K562 (cell line): ENCODE data around the gene SNX9. TPM values are rescaled to one million over a fixed set of nuclear protein-coding genes. Genes with fewer than 3 reads are reported as not detected.

Experiments used
- E2F8 ChIP-seq: fragments of 450-650 bp; IDR thresholded peaks from 2 replicates; pipeline ENCODE4 v1.7.1; 2018; ENCODE audit warnings: mild to moderate bottlenecking, low read depth; ENCODE audit not compliant: partially characterized antibody
- FOXM1 ChIP-seq, 2 experiments: fragments of 450-650 bp in 1 of 2; sonication (generic) in 1 of 2; formaldehyde crosslinking in 1 of 2; IDR thresholded peaks; 2 replicates each; pipeline versions ENCODE4 v1.6.1 to v1.9.0; 2017 to 2022; ENCODE audit warnings: low read depth in 2 of 2, mild to moderate bottlenecking in 2 of 2, missing genetic modification reagents in 1 of 2, moderate library complexity in 1 of 2
- NCOA6 ChIP-seq: fragments of 450-650 bp; IDR thresholded peaks from 2 replicates; pipeline ENCODE4 v1.6.1; 2017; ENCODE audit warnings: mild to moderate bottlenecking
- PREB ChIP-seq: sonication (generic); formaldehyde crosslinking; IDR thresholded peaks from 2 replicates; pipeline ENCODE4 v1.8.1; 2023; ENCODE audit warnings: mild to moderate bottlenecking, missing genetic modification reagents
- SOX6 ChIP-seq: fragments of 450-650 bp; IDR thresholded peaks from 2 replicates; pipeline ENCODE4 v1.6.1; 2014; ENCODE audit warnings: mild to moderate bottlenecking
- STAT6 ChIP-seq: sonication (generic); formaldehyde crosslinking; IDR thresholded peaks from 2 replicates; pipeline ENCODE4 v1.8.1; 2023; ENCODE audit warnings: mild to moderate bottlenecking, missing genetic modification reagents
- TBL1XR1 ChIP-seq, 2 experiments: IDR thresholded peaks; 2 replicates each; pipeline ENCODE4 v1.6.1; 2012; ENCODE audit warnings: improper control_type of control experiment in 2 of 2, low read length in 2 of 2, mild to moderate bottlenecking in 1 of 2
- TRIM24 ChIP-seq, 2 experiments: fragments of 450-650 bp; IDR thresholded peaks; 2 replicates each; pipeline ENCODE4 v1.6.1; 2016
- ZHX1 ChIP-seq: fragments of 150-350 bp; conservative IDR thresholded peaks from 2 replicates; pipeline ENCODE4 v1.6.1; 2014; ENCODE audit warnings: low read length
- ZNF518B ChIP-seq: fragments of 250-450 bp; sonication (Bioruptor Pico); IDR thresholded peaks from 2 replicates; pipeline ENCODE4 v1.5.0; 2021; ENCODE audit warnings: mild to moderate bottlenecking, moderate library complexity
- ZNF766 ChIP-seq: fragments of 200-800 bp; sonication (Bioruptor generic); conservative IDR thresholded peaks from 2 replicates; pipeline ENCODE4 v1.6.1; 2016; ENCODE audit warnings: missing genetic modification characterization, missing compliant biosample characterization
- polyA plus RNA-seq, 8 experiments: library from polyadenylated mRNA; depleted of rRNA in 4 of 8; stranded (reverse) in 5 of 8; unstranded in 3 of 8; fragments of >200 nt; fragmentation: Nextera tagmentation in 2 of 8; fragmentation: Illumina TruSeq in 1 of 8; extraction: Ambion mirVana in 2 of 8; extraction: Trizol in 1 of 8; gene quantifications; 2 replicates each; pipeline versions ENCODE4 v1.2.1 to v1.2.3, GENCODE V29; 2011 to 2014; ENCODE audit warnings: inconsistent platforms in 1 of 8, missing spikeins in 1 of 8
- total RNA-seq, 7 experiments: library from RNA; depleted of rRNA in 6 of 7; stranded (reverse); fragments of >200 nt in 6 of 7; fragmentation: Illumina TruSeq in 2 of 7; extraction: Trizol in 2 of 7; gene quantifications; 2 replicates each; pipeline versions ENCODE4 v1.2.1 to v1.2.3, GENCODE V29; 2011 to 2021; ENCODE audit warnings: low replicate concordance in 1 of 7

Gene SNX9
- total and polyA plus RNA-seq, 9 of the 15 experiments (the other 6 are each of a cell fraction or from before 2014, with no cell fraction given), result 6.0 to 81.7 (median 57.1) TPM

- TF ChIP-seq ZNF518B (CRISPR knock-in tag), result no peak
- TF ChIP-seq TBL1XR1 (IDR thresholded peaks at IDR 0.05; ENCODE audit: low read length in 2 of 2), result peak in 1 of 2 experiments; percentile 73; a peak in 1 of 4 replicates
- TF ChIP-seq NCOA6, result no peak
- no peak for TF ChIP-seq ZHX1
- TF ChIP-seq PREB, result no peak
- peak; percentile 72; the same call in 1 of the 2 replicates for TF ChIP-seq FOXM1 (IDR thresholded peaks at IDR 0.05; ENCODE audit: low read depth)
- TF ChIP-seq FOXM1 (CRISPR knock-in tag; IDR thresholded peaks at IDR 0.05; ENCODE audit: low read depth), result no peak
- peak; percentile 85 to 91 for TF ChIP-seq TRIM24 (IDR thresholded peaks at IDR 0.05)
- TF ChIP-seq E2F8, result peak; percentile 60
- peak; percentile 87 for TF ChIP-seq SOX6
- no peak for TF ChIP-seq ZNF766 (CRISPR knock-in tag)
- no peak for TF ChIP-seq STAT6
Observed at GRCh38 chr6:157906537-157907061, 83.6 kb downstream of the SNX9 start (continued).
